Measurements from ENCODE around the gene DCAF5.
"Not testable (repeated sequence)": the region's sequence is repeated elsewhere in the genome, so short reads cannot be mapped to it uniquely, and the experiment has no call there.

The DCAF5 gene

DNA sequence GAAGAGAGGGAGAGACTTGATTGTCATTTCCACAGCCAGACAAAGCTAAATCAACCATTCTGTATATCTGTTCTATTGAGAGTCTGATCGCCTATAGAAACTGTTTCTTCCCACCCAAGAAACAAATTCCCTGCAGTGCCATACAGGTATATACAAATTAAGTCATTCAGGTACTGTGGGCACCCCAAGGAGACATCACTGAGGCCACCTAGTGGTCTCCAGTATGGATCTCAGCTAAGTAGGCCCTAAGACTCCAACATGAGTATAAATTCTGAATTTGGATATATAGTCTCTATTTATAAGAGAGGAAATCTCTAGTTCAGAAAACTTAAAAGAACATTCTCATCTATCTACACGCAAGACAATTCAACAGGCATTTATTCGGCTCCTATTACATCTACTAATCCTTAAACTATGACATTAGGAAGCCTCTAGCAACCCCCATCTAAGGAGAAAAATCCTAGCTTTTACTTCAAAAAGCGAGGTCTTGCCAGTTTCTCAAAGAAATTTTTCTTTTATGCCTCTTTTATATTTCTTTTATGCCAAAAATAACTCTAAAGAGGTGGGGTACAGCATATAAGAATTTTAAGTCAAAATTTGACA, 62.6 kb downstream of the DCAF5 start:
- no peak for TF ChIP-seq JUND (IDR thresholded peaks at IDR 0.05; ENCODE audit: low read depth)
- in situ Hi-C loops (cut with HindIII; ENCODE audit: low pct_unique_long_range_greater_than_20kb, low sequenced_read_pairs) = no loop called here
- DNase-seq (ENCODE audit: low read depth in 1 of 2, low spot score in 1 of 2) = peak; percentile 28 to 82

DNA sequence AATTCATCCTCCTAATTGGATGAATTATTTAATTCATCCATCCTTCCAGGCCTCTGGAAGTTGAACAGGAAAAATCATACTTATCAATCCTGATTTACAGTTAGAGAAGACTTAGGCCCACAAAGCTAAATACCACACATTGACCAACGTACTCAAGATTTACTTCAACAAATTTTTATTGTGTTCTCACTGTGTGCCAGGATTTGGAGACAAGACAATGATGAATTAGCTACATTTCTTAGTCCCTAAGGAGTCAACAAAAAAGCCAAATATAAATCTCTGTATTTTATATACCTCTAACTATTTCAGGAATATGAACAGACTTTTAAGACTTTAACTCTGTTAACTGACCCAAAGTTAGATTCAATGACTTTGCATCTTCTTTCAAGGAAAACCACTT, 63.9 kb downstream of the DCAF5 start:
- in situ Hi-C loops (cut with HindIII; ENCODE audit: low pct_unique_long_range_greater_than_20kb, low sequenced_read_pairs) = no loop called here
- TF ChIP-seq JUND (IDR thresholded peaks at IDR 0.05; ENCODE audit: low read depth) = no peak
- DNase-seq (ENCODE audit: low read depth in 1 of 2, low spot score in 1 of 2) = no peak

GRCh38 chr14:69088586-69088985, 64.3 kb downstream of the DCAF5 start:
- no peak for TF ChIP-seq JUND (IDR thresholded peaks at IDR 0.05; ENCODE audit: low read depth)
- DNase-seq (ENCODE audit: low read depth in 1 of 2, low spot score in 1 of 2) = peak in 1 of 2 experiments; percentile 38
- in situ Hi-C loops (cut with HindIII; ENCODE audit: low pct_unique_long_range_greater_than_20kb, low sequenced_read_pairs) = no loop called here

DNA sequence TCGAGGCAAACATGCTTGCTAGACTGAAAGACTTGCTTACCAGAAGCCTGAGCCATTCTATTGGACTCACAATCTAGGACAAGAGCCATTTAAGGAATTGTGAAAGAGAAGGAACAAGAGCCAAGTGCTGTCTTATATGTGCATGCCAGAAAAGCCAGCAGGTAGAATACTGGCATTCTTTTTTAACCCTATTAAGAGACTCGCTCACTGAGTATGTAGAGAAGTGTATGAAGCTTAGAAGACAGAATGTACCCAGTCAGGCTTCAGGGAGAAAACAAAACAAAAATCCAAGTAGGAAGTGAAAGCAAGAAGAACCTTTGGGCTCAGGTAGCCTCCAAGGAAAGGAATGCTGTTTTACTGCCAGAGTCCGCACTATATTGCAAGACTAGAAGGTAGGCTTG, 65.9 kb downstream of the DCAF5 start:
- DNase-seq (ENCODE audit: low read depth in 1 of 2, low spot score in 1 of 2) = peak; percentile 16 to 50
- in situ Hi-C loops (cut with HindIII; ENCODE audit: low pct_unique_long_range_greater_than_20kb, low sequenced_read_pairs) = no loop called here
- no peak for TF ChIP-seq JUND (IDR thresholded peaks at IDR 0.05; ENCODE audit: low read depth)

- no peak for DNase-seq (ENCODE audit: low read depth in 1 of 2, low spot score in 1 of 2)
- in situ Hi-C loops (cut with HindIII; ENCODE audit: low pct_unique_long_range_greater_than_20kb, low sequenced_read_pairs) = no loop called here
- TF ChIP-seq JUND (IDR thresholded peaks at IDR 0.05; ENCODE audit: low read depth) = no peak
Observed at GRCh38 chr14:69086537-69086936, 66.4 kb downstream of the DCAF5 start.

DNA sequence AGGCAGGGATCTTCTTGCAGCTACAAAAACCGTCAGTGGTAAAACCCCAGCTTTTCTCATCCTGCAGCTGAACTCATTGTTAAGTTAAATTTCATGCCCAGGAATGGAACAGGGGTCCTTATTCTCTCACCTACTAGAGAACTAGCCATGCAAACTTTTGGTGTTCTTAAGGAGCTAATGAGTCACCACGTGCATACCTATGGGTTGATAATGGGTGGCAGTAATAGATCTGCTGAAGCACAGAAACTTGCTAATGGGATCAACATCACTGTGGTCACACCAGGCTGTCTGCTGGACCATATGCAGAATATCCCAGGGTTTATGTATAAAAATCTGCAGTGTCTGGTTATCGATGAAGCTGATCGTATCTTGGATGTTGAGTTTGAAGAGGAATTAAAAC, 68.9 kb downstream of the DCAF5 start:
- in situ Hi-C loops (cut with HindIII; ENCODE audit: low pct_unique_long_range_greater_than_20kb, low sequenced_read_pairs) = no loop called here
- no peak for DNase-seq (ENCODE audit: low read depth in 1 of 2, low spot score in 1 of 2)
- no peak for TF ChIP-seq JUND (IDR thresholded peaks at IDR 0.05; ENCODE audit: low read depth)

- DNase-seq (ENCODE audit: low read depth in 1 of 2, low spot score in 1 of 2) = no peak
- TF ChIP-seq JUND (IDR thresholded peaks at IDR 0.05; ENCODE audit: low read depth) = no peak
- in situ Hi-C loops (cut with HindIII; ENCODE audit: low pct_unique_long_range_greater_than_20kb, low sequenced_read_pairs) = no loop called here
Observed at GRCh38 chr14:69083181-69083580, 69.7 kb downstream of the DCAF5 start.

- no peak for DNase-seq (ENCODE audit: low read depth in 1 of 2, low spot score in 1 of 2)
- TF ChIP-seq JUND (IDR thresholded peaks at IDR 0.05; ENCODE audit: low read depth) = no peak
- in situ Hi-C loops (cut with HindIII; ENCODE audit: low pct_unique_long_range_greater_than_20kb, low sequenced_read_pairs) = no loop called here
Observed at GRCh38 chr14:69081271-69081670, 71.6 kb downstream of the DCAF5 start.

- in situ Hi-C loops (cut with HindIII; ENCODE audit: low pct_unique_long_range_greater_than_20kb, low sequenced_read_pairs) = no loop called here
Observed at GRCh38 chr14:69079747-69080146, 73.2 kb downstream of the DCAF5 start.

DNA sequence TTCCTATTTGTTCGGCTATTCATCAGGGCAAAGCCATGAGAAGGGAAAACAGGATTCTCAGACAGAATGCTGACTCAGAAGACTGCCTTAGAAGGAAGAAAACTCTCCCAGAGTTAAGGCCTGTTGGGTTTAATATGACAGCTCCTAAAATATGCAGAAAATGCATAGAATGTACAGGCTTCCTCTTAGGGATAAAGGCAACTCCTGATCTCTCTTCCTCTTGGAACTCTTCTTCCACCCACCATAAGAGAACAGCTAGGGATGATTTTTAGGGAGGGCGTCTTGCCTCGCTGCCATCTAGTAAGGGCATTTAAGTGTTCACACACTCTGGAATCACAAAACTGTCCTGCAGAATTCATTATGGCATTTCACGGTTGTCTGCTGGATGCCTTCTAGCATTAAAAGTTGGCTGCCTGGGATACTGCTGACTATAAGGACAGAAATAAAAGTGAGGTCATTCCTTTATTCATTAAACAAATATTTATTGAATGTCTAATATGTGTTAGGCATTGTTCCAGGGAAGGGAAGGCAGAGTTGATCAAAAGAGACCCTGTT, 73.7 kb downstream of the DCAF5 start:
- TF ChIP-seq JUND (IDR thresholded peaks at IDR 0.05; ENCODE audit: low read depth) = no peak
- in situ Hi-C loops (cut with HindIII; ENCODE audit: low pct_unique_long_range_greater_than_20kb, low sequenced_read_pairs) = no loop called here
- DNase-seq (ENCODE audit: low read depth in 1 of 2, low spot score in 1 of 2) = peak in 1 of 2 experiments; percentile 13

More at GRCh38 chr14:69079747-69080146, 73.2 kb downstream of the DCAF5 start:
- TF ChIP-seq JUND (IDR thresholded peaks at IDR 0.05; ENCODE audit: low read depth) = no peak
- DNase-seq (ENCODE audit: low read depth in 1 of 2, low spot score in 1 of 2) = no peak

DNA sequence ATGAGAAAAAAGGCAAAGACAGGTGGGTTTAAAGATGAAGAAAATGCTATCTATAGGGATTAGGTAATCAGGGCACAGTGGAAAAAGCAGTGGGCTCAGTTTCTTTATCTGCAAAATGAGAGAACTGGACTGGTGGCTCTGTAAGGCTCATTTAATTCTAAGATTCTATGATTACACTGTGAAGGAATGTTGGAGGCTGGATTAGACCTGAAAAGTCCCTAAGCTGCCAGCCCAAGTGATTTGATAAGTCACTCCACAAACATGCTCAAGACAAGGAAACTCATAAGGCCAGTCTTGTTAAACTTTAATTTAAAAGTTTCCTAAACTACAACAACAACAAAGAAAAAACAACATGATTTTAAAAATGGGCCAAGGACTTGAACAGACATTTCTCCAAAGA, 75.1 kb downstream of the DCAF5 start:
- in situ Hi-C loops (cut with HindIII; ENCODE audit: low pct_unique_long_range_greater_than_20kb, low sequenced_read_pairs) = no loop called here
- DNase-seq (ENCODE audit: low read depth in 1 of 2, low spot score in 1 of 2) = peak in 1 of 2 experiments; percentile 12
- TF ChIP-seq JUND (IDR thresholded peaks at IDR 0.05; ENCODE audit: low read depth) = no peak

GRCh38 chr14:69077185-69077584, 75.7 kb downstream of the DCAF5 start:
- DNase-seq (ENCODE audit: low read depth in 1 of 2, low spot score in 1 of 2); in situ Hi-C loops (cut with HindIII; ENCODE audit: low pct_unique_long_range_greater_than_20kb, low sequenced_read_pairs): not testable (repeated sequence)

- in situ Hi-C loops (cut with HindIII; ENCODE audit: low pct_unique_long_range_greater_than_20kb, low sequenced_read_pairs) = no loop called here
- DNase-seq (ENCODE audit: low read depth in 1 of 2, low spot score in 1 of 2) = no peak
- no peak for TF ChIP-seq JUND (IDR thresholded peaks at IDR 0.05; ENCODE audit: low read depth)
Observed at GRCh38 chr14:69076341-69076740, 76.6 kb downstream of the DCAF5 start.

- no peak for TF ChIP-seq JUND (IDR thresholded peaks at IDR 0.05; ENCODE audit: low read depth)
- no peak for DNase-seq (ENCODE audit: low read depth in 1 of 2, low spot score in 1 of 2)
- in situ Hi-C loops (cut with HindIII; ENCODE audit: low pct_unique_long_range_greater_than_20kb, low sequenced_read_pairs) = no loop called here
Observed at GRCh38 chr14:69073915-69074314, 79.0 kb downstream of the DCAF5 start.
